H1 (cell line): ENCODE measurements around the gene ATP5F1A. TPM values are rescaled to one million over a fixed set of nuclear protein-coding genes. Genes with fewer than 3 reads are reported as not detected.

Experiments used
- CTBP2 ChIP-seq: IDR thresholded peaks from 2 replicates; pipeline ENCODE4 v1.7.0; 2011; ENCODE audit warnings: borderline replicate concordance, mild to moderate bottlenecking, moderate library complexity, mixed read lengths, low read length; ENCODE audit not compliant: insufficient read depth, insufficient read length
- NRF1 ChIP-seq: IDR thresholded peaks from 2 replicates; pipeline ENCODE4 v1.6.1; 2011; ENCODE audit warnings: mild to moderate bottlenecking, low read depth, low read length, improper control_type of control experiment
- polyA plus RNA-seq, 7 experiments: library from polyadenylated mRNA; depleted of rRNA in 3 of 7; stranded (reverse) in 5 of 7; unstranded in 2 of 7; fragments of >200 nt in 5 of 7; fragments of 200-250 nt in 2 of 7; gene quantifications; 1 replicate in 5 of 7; 2 replicates in 1 of 7; 4 replicates in 1 of 7; pipeline versions ENCODE4 v1.2.1 to v1.2.3, GENCODE V29; 2011 to 2013; ENCODE audit warnings: missing spikeins in 2 of 7, mixed read lengths in 2 of 7
- total RNA-seq: library from RNA; stranded (reverse); fragmentation: NEBNext Ultra II Directional; extraction: Animal tissue kit (Norgen Biotek cat#: 25700); gene quantifications from 2 replicates; pipeline ENCODE4 v1.2.1, GENCODE V29; 2021

The ATP5F1A gene
- total and polyA plus RNA-seq, 2 of the 8 experiments (the other 6 are each of a cell fraction or from before 2014, with no cell fraction given), result 685 to 970 TPM

GRCh38 chr18:46054956-46055837, 42.9 kb downstream of the ATP5F1A start (continued):
- TF ChIP-seq CTBP2, result no peak
- no peak for TF ChIP-seq NRF1
